ENCODE data around the gene FOXL2.

- TF ChIP-seq CTCF (IDR thresholded peaks at IDR 0.05; ENCODE audit: insufficient read depth, low read length, poor library complexity, severe bottlenecking) (no peak), EZH2phosphoT487 (conservative IDR thresholded peaks at IDR 0.05; ENCODE audit: low read length) (no peak)
Measured at GRCh38 chr3:138945709-138946662, 951 bp downstream of the FOXL2 start.
